Ascending aorta (tissue), 2 donors: ENCODE results near the gene HCN2. TPM values are rescaled to one million over a fixed set of nuclear protein-coding genes. Genes with fewer than 3 reads are reported as not detected.

Source experiments
- DNase-seq, 2 donors: peaks; one replicate each; pipeline ENCODE4 v3.0.0-alpha.2; 2019; ENCODE audit warnings: low spot score in 2 of 2
- H3K27ac ChIP-seq, 2 donors: fragments of 200-600 bp; sonication (generic); one replicate each; pipeline ENCODE4 v1.5.1; 2016 to 2017; ENCODE audit warnings: mild to moderate bottlenecking in 1 of 2
- H3K27me3 ChIP-seq: fragments of 200-600 bp; sonication (generic); one replicate; pipeline ENCODE4 v1.5.1; 2017
- H3K36me3 ChIP-seq, 2 donors: fragments of 200-600 bp; sonication (generic); one replicate each; pipeline ENCODE4 v1.5.1; 2016
- H3K4me1 ChIP-seq, 2 donors: fragments of 200-600 bp; sonication (generic); one replicate each; pipeline ENCODE4 v1.5.1; 2016 to 2017; ENCODE audit warnings: mild to moderate bottlenecking in 1 of 2
- H3K4me3 ChIP-seq, 2 donors: fragments of 200-600 bp; sonication (generic); one replicate each; pipeline ENCODE4 v1.5.1; 2016 to 2017; ENCODE audit warnings: mild to moderate bottlenecking in 1 of 2
- H3K9me3 ChIP-seq, 2 donors: fragments of 200-600 bp; sonication (generic); one replicate each; pipeline ENCODE4 v1.5.1; 2016
- CTCF ChIP-seq, 3 experiments: fragments of 200-600 bp in 2 of 3; fragments of 450-650 bp in 1 of 3; sonication (generic) in 2 of 3; IDR thresholded peaks; one replicate each; pipeline ENCODE4 v1.5.1; 2016 to 2019; ENCODE audit warnings: antibody characterized with exemption in 3 of 3, mild to moderate bottlenecking in 1 of 3, moderate library complexity in 1 of 3
- intact Hi-C: fragments of 100-400 bp; cut with DNase I; formaldehyde crosslinking; loops from one replicate; pipeline ENCODE4 v1.15.1; 2023
- total RNA-seq: library from RNA; depleted of rRNA; stranded (reverse); fragments of >200 nt; gene quantifications from one replicate; pipeline ENCODE4 v1.1.0, GENCODE V29; 2016

The HCN2 gene
- total RNA-seq, 1 donor from 2014 or later, result not detected

DNA sequence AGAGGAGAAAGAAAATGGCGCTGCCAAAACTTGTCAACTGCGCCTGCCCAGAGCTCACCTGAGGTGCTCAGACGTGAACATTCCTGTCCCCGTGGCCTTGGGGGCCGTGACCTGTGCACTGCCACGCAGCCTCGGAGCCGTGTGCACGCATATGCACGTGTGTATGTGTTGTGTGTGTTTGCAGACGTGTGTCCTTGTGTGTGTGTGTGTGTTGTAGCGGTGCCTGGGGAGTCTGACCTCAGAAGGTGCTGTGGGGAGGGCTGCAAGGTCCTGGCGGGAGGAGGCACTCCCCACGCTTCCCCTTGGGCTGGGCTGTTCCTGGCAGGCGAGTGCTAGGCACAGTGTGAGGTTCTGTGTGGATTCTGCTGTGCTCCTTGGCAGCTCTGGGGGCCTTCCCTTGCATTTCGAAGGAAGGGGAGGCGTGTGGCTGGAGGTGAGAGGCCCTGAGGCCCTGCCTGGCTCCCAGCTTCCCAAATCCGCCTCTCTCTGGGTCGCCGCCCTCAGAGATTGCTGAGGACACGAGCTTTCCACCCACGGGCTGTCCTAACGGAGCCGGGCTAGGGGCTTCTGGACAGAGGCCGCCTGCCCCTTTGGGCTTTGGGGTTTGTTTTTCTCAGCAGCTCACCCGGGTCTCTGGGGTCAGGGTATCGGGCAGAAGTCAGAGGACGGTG lies 12.8 kb upstream of the HCN2 start:
- Histone ChIP-seq H3K4me1 (peaks cover 11 to 30% of the 10 kb centered on the region in 2 donors), H3K36me3 (peaks cover 22 to 37% of the 10 kb centered on the region in 2 donors), H3K27ac (no peak overlapping the region), H3K27me3 (no peaks in the 10 kb centered on the region), H3K4me3 (no peak overlapping the region), H3K9me3 (no peaks in the 10 kb centered on the region)
- intact Hi-C loops, result no loop called here
- TF ChIP-seq CTCF (IDR thresholded peaks at IDR 0.05), result no peak
- DNase-seq, result no peak

DNA sequence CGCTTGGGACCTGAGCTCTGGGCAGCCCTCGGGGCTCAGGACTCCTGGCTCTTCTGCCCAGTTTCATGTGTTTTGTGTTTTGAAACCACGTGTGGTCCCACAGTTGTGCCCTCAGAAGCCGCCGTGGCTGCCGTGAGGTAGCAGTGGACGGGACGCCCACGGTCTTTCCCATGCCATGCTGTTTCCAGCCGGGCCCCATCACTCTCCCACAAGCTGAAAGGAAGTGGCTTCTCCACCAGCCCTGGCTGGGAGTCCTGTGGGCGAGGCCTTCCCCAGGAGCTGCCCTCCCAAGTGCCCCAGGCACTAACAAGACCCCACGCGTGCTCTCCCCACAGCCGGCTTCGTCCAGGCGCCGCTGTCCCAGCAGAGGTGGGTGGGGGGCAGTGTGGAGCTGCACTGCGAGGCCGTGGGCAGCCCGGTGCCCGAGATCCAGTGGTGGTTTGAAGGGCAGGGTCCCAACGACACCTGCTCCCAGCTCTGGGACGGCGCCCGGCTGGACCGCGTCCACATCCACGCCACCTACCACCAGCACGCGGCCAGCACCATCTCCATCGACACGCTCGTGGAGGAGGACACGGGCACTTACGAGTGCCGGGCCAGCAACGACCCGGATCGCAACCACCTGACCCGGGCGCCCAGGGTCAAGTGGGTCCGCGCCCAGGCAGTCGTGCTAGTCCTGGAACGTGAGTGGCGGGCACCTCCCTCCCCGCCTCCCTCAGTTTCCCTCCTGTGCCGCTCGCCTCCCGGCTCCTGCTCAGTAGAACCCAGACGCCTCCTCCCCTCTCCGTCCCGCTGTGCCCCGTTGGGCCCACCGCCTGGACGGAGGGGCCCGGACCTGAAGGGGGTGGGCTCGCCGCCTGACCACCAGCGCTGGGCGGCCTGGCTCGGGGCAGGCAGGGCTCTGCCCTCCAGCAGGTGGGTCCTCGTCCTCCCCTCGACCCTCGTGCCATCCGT lies 12.0 kb upstream of the HCN2 start:
- Histone ChIP-seq H3K4me1 (peaks cover 11 to 30% of the 10 kb centered on the region in 2 donors), H3K36me3 (peaks cover 30 to 45% of the 10 kb centered on the region in 2 donors), H3K27ac (no peak overlapping the region), H3K27me3 (no peaks in the 10 kb centered on the region), H3K4me3 (no peak overlapping the region), H3K9me3 (no peaks in the 10 kb centered on the region)
- intact Hi-C loops, result no loop called here
- TF ChIP-seq CTCF (IDR thresholded peaks at IDR 0.05), result no peak
- no peak for DNase-seq

DNA sequence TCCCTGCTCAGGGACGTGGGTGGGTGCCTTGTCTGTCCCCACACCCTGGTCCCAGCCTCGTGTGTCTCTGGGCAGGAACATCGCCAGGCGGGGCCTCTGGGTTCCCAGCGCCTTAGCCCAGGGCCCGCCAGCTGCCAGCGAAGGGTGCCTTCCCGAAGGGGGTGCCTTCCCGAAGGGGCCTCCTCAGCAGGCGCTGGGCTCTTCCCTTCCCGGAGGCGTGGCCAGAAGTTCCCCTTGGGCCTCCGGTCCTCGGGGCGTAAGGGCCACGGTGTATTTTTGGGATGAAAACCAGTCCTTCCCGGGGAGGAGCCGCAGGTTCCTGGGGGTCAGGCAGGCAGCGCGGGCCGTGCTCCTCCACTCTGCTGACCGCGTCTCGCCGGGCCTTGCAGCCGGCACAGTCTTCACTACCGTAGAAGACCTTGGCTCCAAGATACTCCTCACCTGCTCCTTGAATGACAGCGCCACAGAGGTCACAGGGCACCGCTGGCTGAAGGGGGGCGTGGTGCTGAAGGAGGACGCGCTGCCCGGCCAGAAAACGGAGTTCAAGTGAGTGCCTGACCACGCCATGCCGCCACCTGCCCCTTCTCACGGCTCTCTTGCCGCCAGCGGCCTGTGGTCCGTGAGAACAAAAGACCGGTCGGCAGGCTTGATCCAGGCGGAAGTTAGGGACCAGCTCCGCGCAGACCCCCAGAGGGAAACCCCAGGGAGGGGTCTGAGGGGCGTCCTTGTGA lies 10.4 kb upstream of the HCN2 start:
- H3K36me3 ChIP-seq, result peaks cover 39 to 54% of the 10 kb centered on the region in 2 donors
- no peaks in the 10 kb centered on the region for H3K9me3 ChIP-seq
- TF ChIP-seq CTCF (IDR thresholded peaks at IDR 0.05), result no peak
- no peaks in the 10 kb centered on the region for H3K27me3 ChIP-seq
- H3K4me1 ChIP-seq, result peaks cover 11 to 23% of the 10 kb centered on the region in 2 donors
- H3K4me3 ChIP-seq, result no peak overlapping the region
- intact Hi-C loops, result no loop called here
- no peak for DNase-seq
- H3K27ac ChIP-seq, result no peak overlapping the region

- Histone ChIP-seq H3K36me3 (peaks cover 39 to 54% of the 10 kb centered on the region in 2 donors), H3K27me3 (no peaks in the 10 kb centered on the region), H3K4me1 (peaks cover 8 to 17% of the 10 kb centered on the region in 2 donors), H3K27ac (no peak overlapping the region), H3K4me3 (no peak overlapping the region), H3K9me3 (no peaks in the 10 kb centered on the region)
- intact Hi-C loops, result no loop called here
- TF ChIP-seq CTCF (IDR thresholded peaks at IDR 0.05), result no peak
- no peak for DNase-seq
Measured at GRCh38 chr19:579842-580155, 9.9 kb upstream of the HCN2 start.

DNA sequence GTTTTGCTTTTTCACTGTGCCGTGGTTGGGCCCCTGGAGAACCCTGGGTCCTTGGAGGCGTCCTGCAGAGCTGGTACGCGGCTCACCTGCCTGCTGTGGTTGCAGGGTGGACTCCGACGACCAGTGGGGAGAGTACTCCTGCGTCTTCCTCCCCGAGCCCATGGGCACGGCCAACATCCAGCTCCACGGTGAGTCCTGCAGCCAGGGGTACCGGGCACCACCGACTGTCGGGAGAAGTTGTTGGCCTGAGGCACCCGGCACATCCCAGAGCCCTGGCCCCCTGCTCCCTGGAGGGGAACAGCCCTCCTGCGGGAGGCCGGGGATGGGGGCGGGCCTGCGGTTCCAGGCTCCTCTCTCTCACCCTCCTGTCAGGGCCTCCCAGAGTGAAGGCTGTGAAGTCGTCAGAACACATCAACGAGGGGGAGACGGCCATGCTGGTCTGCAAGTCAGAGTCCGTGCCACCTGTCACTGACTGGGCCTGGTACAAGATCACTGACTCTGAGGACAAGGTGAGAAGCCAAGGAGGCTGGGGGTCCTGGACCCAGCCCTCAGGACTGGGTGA lies 9.3 kb upstream of the HCN2 start:
- no peak overlapping the region for H3K4me3 ChIP-seq
- H3K27me3 ChIP-seq, result no peaks in the 10 kb centered on the region
- peaks cover 39 to 54% of the 10 kb centered on the region in 2 donors for H3K36me3 ChIP-seq
- H3K27ac ChIP-seq, result no peak overlapping the region
- intact Hi-C loops, result no loop called here
- no peaks in the 10 kb centered on the region for H3K9me3 ChIP-seq
- no peak for DNase-seq
- TF ChIP-seq CTCF (IDR thresholded peaks at IDR 0.05), result no peak
- peaks cover 8 to 12% of the 10 kb centered on the region in 2 donors for H3K4me1 ChIP-seq
